ENCODE data around the gene UGT1A10. TPM values are rescaled to one million over a fixed set of nuclear protein-coding genes. Genes with fewer than 3 reads are reported as not detected.

The UGT1A10 gene
- total RNA-seq, 1 donor from 2014 or later: not detected

DNA sequence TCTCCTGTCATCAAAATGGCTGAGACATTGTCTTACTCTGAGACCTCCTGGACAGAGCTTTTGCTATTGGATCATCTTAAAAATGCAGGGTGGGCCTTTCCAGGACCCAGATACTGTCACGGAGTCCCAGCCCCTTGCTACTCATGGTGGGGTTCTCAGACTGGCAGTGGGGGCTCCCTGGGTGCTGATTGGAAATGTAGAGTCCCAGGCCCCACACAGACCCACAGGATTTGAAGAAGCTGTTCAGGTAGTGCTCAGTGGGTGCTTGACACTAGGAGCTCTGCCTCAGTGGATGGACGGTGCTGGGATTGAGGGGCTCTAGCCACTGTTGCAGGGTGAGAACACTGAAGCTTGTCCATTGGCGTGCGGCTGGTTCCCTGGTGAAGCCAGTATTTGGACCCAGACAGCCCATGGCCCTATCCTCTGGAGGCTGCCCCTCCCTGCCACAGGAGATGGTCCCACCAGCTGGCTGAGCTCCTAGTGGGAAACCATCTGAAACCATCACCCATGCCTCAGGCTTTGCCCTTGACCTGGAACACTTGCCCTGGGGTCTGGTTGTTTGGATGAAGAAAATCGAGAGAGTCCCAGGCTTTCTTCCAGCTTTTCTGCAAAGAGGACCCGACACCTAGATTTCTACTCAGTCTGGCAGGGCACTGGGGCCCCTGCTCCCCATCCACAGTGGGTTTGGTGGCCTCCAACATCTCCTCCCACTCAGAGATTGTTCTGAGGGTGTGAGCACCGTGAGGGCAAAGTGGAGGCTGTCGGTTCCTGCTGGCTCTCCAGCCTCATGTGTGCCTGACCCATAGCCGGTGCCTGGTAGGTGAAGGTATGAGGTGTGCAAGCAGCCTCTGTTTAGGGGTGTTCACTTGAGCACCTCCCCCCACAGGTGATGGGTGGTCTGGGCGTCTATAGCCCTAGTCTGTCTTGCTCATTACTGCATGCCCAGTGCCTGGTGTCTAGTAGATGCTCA is 172.0 kb downstream of the UGT1A10 start:
- Mint-ChIP-seq H3K36me3 (ENCODE audit: low read depth) (no peaks in the 10 kb centered on the region), H3K4me3 (ENCODE audit: unreplicated experiment) (no peak overlapping the region), H3K27ac (ENCODE audit: unreplicated experiment) (no peak overlapping the region), H3K4me1 (ENCODE audit: low read depth) (peaks cover 2% of the 10 kb centered on the region), H3K27me3 (ENCODE audit: low read depth) (peaks cover 26% of the 10 kb centered on the region), H3K9me3 (ENCODE audit: low read depth) (no peaks in the 10 kb centered on the region)
- TF ChIP-seq, protein P1, sequence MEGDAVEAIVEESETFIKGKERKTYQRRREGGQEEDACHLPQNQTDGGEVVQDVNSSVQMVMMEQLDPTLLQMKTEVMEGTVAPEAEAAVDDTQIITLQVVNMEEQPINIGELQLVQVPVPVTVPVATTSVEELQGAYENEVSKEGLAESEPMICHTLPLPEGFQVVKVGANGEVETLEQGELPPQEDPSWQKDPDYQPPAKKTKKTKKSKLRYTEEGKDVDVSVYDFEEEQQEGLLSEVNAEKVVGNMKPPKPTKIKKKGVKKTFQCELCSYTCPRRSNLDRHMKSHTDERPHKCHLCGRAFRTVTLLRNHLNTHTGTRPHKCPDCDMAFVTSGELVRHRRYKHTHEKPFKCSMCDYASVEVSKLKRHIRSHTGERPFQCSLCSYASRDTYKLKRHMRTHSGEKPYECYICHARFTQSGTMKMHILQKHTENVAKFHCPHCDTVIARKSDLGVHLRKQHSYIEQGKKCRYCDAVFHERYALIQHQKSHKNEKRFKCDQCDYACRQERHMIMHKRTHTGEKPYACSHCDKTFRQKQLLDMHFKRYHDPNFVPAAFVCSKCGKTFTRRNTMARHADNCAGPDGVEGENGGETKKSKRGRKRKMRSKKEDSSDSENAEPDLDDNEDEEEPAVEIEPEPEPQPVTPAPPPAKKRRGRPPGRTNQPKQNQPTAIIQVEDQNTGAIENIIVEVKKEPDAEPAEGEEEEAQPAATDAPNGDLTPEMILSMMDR (IDR thresholded peaks at IDR 0.05): no peak
- DNase-seq (ENCODE audit: low spot score): no peak

DNA sequence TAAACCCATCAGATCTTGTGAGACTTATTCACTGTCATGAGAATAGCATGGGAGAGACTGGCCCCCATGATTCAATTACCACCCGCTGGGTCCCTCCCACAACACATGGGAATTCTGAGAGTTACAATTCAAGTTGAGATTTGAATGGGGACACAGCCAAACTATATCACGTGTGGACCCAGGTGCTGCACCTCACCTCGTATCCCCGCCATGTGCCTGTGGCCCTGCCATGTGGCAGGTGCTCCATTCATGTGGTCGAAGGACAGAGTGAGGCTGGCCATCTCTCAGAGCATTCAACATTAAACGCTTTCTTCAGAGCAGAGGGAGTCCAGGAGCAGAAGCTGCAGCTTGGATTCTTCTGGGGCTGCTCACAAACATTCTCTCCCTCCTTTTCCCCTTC is 174.1 kb downstream of the UGT1A10 start:
- TF ChIP-seq, protein P1 (IDR thresholded peaks at IDR 0.05): no peak
- Mint-ChIP-seq H3K4me1 (ENCODE audit: low read depth) (peaks cover 2% of the 10 kb centered on the region), H3K27ac (ENCODE audit: unreplicated experiment) (no peak overlapping the region), H3K27me3 (ENCODE audit: low read depth) (peaks cover 15% of the 10 kb centered on the region), H3K36me3 (ENCODE audit: low read depth) (no peaks in the 10 kb centered on the region), H3K9me3 (ENCODE audit: low read depth) (no peaks in the 10 kb centered on the region), H3K4me3 (ENCODE audit: unreplicated experiment) (no peak overlapping the region)
- no peak for DNase-seq (ENCODE audit: low spot score)

DNA sequence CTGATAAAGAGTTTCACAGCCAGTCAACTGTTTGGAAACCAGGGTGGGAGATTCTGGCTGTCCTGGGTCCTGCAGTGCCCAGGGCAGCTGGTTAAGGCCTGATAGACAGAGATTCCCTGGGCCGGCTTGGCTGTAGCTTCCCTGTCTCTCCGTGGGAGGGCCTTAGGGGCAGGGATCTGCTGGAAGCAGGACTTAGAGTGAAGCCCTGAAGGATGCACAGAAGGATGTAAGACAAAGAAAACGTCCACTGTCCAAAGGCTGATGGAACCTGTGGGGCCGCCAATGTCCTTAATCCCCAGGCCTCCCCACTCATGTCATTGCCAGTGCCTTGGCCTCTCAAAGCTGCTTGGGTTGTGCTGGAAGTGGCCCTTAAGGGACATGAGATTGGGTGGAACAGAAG is 174.8 kb downstream of the UGT1A10 start:
- peaks cover 8% of the 10 kb centered on the region for H3K4me1 Mint-ChIP-seq (ENCODE audit: low read depth)
- H3K9me3 Mint-ChIP-seq (ENCODE audit: low read depth): no peaks in the 10 kb centered on the region
- no peak overlapping the region for H3K4me3 Mint-ChIP-seq (ENCODE audit: unreplicated experiment)
- no peaks in the 10 kb centered on the region for H3K36me3 Mint-ChIP-seq (ENCODE audit: low read depth)
- TF ChIP-seq, protein P1 (IDR thresholded peaks at IDR 0.05): no peak
- H3K27me3 Mint-ChIP-seq (ENCODE audit: low read depth): peaks cover 12% of the 10 kb centered on the region
- H3K27ac Mint-ChIP-seq (ENCODE audit: unreplicated experiment): no peak overlapping the region
- DNase-seq (ENCODE audit: low spot score): peak; percentile 52

DNA sequence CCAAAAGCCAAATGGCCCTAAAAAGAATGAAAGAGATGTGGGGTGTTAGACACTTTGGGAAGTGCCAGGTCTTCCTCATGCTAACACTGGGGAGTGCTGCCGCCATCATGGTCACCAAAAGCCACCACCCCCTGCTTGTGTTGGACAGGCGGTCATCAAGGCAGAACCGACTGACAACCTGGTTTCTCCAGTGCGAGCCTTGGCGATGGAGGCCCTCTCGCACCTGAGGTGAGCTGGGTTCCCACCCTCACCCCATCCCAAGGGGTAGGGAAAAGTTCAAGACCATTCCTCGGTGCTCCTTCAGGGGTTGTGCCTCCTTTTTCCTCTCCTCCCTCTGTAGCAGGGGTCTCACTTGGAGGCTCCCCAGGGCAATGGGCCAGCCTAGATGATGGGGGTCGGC is 175.5 kb downstream of the UGT1A10 start:
- no peaks in the 10 kb centered on the region for H3K9me3 Mint-ChIP-seq (ENCODE audit: low read depth)
- peaks cover 14% of the 10 kb centered on the region for H3K4me1 Mint-ChIP-seq (ENCODE audit: low read depth)
- no peaks in the 10 kb centered on the region for H3K36me3 Mint-ChIP-seq (ENCODE audit: low read depth)
- no peak overlapping the region for H3K4me3 Mint-ChIP-seq (ENCODE audit: unreplicated experiment)
- TF ChIP-seq, protein P1 (IDR thresholded peaks at IDR 0.05): no peak
- peaks cover 12% of the 10 kb centered on the region for H3K27me3 Mint-ChIP-seq (ENCODE audit: low read depth)
- no peak for DNase-seq (ENCODE audit: low spot score)
- H3K27ac Mint-ChIP-seq (ENCODE audit: unreplicated experiment): no peak overlapping the region

DNA sequence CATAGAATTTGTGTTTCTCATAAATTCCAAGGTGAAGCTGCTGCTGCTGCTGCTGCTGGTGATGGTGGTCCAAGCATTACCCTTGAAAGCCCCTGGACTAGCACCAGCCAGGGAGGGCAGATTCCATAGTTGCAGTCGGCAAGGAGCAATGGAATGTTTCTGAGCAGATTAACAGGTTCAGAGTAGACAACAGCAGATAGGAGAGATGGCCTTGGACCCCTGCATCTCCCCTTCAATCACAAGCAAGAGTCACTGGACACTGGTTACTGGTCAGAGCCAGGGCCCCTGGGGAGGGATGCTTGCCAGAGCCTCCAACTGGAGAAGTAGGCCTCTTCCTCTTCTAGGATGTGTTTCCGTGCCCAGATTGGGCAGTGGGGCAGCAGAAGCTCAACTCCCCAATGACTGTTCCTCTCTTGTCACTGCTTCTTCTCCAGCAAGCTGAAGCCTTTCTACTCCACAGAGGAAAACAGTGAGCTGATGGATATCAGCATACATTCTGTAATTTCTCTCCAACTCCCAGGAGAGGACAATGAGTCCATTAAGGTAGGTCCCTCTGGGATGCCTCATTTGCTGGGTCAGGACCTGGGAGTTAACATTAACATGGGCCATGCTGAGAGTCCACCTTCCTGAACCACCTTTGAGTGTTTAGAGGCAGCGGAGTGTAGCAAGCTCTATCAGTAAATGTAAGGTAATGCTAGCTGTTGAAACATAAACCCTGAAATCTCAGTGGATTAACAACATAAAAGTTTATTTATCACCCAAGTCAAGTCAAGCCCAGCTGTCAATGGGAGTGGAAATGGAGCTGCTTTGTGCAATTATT is 177.2 kb downstream of the UGT1A10 start:
- Mint-ChIP-seq H3K36me3 (ENCODE audit: low read depth) (peaks cover 1% of the 10 kb centered on the region), H3K4me3 (ENCODE audit: unreplicated experiment) (no peak overlapping the region), H3K9me3 (ENCODE audit: low read depth) (no peaks in the 10 kb centered on the region), H3K4me1 (ENCODE audit: low read depth) (peaks cover 26% of the 10 kb centered on the region), H3K27me3 (ENCODE audit: low read depth) (peaks cover 12% of the 10 kb centered on the region), H3K27ac (ENCODE audit: unreplicated experiment) (no peak overlapping the region)
- DNase-seq (ENCODE audit: low spot score): no peak
- TF ChIP-seq, protein P1 (IDR thresholded peaks at IDR 0.05): no peak
